WTC11 (cell line): ENCODE results near the gene SH3GL1. TPM values are rescaled to one million over a fixed set of nuclear protein-coding genes. Genes with fewer than 3 reads are reported as not detected.

Source experiments
- ATAC-seq: fragments of 200-7000 bp; cut with Tn5 transposase; 2 replicates; pipeline ENCODE4 v1.10.0; 2021; ENCODE audit warnings: mild to moderate bottlenecking, moderate library complexity
- CTCF ChIA-PET: fragments of 300-600 bp; sonication (Branson Sonifier 250); formaldehyde crosslinking; loops from one replicate; lab custom pipeline; 2021; ENCODE audit warnings: antibody characterized with exemption; lab: Charles Lee
- POLR2A ChIA-PET: fragments of 350-600 bp; sonication (Branson Sonifier 250); formaldehyde crosslinking; loops from one replicate; lab custom pipeline; 2021; ENCODE audit warnings: antibody characterized with exemption; lab: Charles Lee
- DNase-seq: peaks from one replicate; pipeline ENCODE4 v3.0.0; 2021; ENCODE audit warnings: low spot score
- H3K27ac Mint-ChIP-seq: 2 replicates; pipeline ENCODE4 v1.8.0; 2021; ENCODE audit warnings: mixed read lengths
- H3K27me3 Mint-ChIP-seq: 2 replicates; pipeline ENCODE4 v1.8.0; 2021; ENCODE audit warnings: low read depth, mild to moderate bottlenecking, moderate library complexity, mixed read lengths
- H3K36me3 Mint-ChIP-seq: 2 replicates; pipeline ENCODE4 v1.8.0; 2021; ENCODE audit warnings: mixed read lengths
- H3K4me1 Mint-ChIP-seq: 2 replicates; pipeline ENCODE4 v1.8.0; 2022; ENCODE audit warnings: mixed read lengths
- H3K4me3 Mint-ChIP-seq: 2 replicates; pipeline ENCODE4 v1.8.0; 2021; ENCODE audit warnings: mild to moderate bottlenecking, moderate library complexity, mixed read lengths
- H3K9me3 Mint-ChIP-seq: 2 replicates; pipeline ENCODE4 v1.8.0; 2021; ENCODE audit warnings: mixed read lengths
- ARID4B ChIP-seq: sonication (generic); formaldehyde crosslinking; IDR thresholded peaks from 2 replicates; pipeline ENCODE4 v1.8.0; 2023; ENCODE audit warnings: missing genetic modification reagents, mild to moderate bottlenecking, borderline replicate concordance
- ATF2 ChIP-seq: sonication (generic); formaldehyde crosslinking; IDR thresholded peaks from 2 replicates; pipeline ENCODE4 v1.8.1; 2022; ENCODE audit warnings: low read depth, missing genetic modification reagents, borderline replicate concordance
- ATF6 ChIP-seq: sonication (generic); formaldehyde crosslinking; IDR thresholded peaks from 2 replicates; pipeline ENCODE4 v1.8.1; 2023; ENCODE audit warnings: mild to moderate bottlenecking, missing genetic modification reagents
- FOXJ3 ChIP-seq: sonication (generic); formaldehyde crosslinking; IDR thresholded peaks from 2 replicates; pipeline ENCODE4 v1.9.0; 2021; ENCODE audit warnings: missing genetic modification reagents, mild to moderate bottlenecking, borderline replicate concordance
- FOXP4 ChIP-seq: sonication (generic); formaldehyde crosslinking; IDR thresholded peaks from 2 replicates; pipeline ENCODE4 v1.8.0; 2022; ENCODE audit warnings: mild to moderate bottlenecking, missing genetic modification reagents
- NFATC4 ChIP-seq: fragments of 250-450 bp; sonication (Bioruptor Pico); IDR thresholded peaks from 2 replicates; pipeline ENCODE4 v1.9.0; 2021; ENCODE audit warnings: mild to moderate bottlenecking
- NR3C1 ChIP-seq: sonication (generic); formaldehyde crosslinking; conservative IDR thresholded peaks from 2 replicates; pipeline ENCODE4 v1.8.1; 2023; ENCODE audit warnings: low read depth, mild to moderate bottlenecking, missing genetic modification reagents
- TP53 ChIP-seq: sonication (generic); formaldehyde crosslinking; IDR thresholded peaks from 2 replicates; pipeline ENCODE4 v1.8.1; 2023; ENCODE audit warnings: mild to moderate bottlenecking, missing genetic modification reagents
- ZNF425 ChIP-seq: fragments of 250-450 bp; sonication (Bioruptor Pico); conservative IDR thresholded peaks from 2 replicates; pipeline ENCODE4 v1.9.0; 2021; ENCODE audit warnings: mild to moderate bottlenecking
- total RNA-seq: library from RNA; stranded (reverse); gene quantifications from 3 replicates; pipeline ENCODE4 v1.2.3, GENCODE V29; 2021

Gene SH3GL1
- total RNA-seq, 1 experiment from 2014 or later = 109 TPM

- no peak for TF ChIP-seq ZNF425
Measured at GRCh38 chr19:4379383-4380253, 20.7 kb downstream of the SH3GL1 start (continued).

GRCh38 chr19:4378886-4379285 is 21.5 kb downstream of the SH3GL1 start:
- Mint-ChIP-seq H3K36me3 (no peaks in the 10 kb centered on the region), H3K27me3 (no peaks in the 10 kb centered on the region), H3K4me3 (no peak overlapping the region), H3K9me3 (no peaks in the 10 kb centered on the region), H3K27ac (peak overlapping the region; percentile 86; the same call in 1 of the 2 replicates), H3K4me1 (peaks cover 48% of the 10 kb centered on the region)
- DNase-seq (no peak), ATAC-seq (no peak)
- POLR2A ChIA-PET = no interaction called here
- TF ChIP-seq ATF6 (CRISPR knock-in tag) (no peak), FOXP4 (no peak), TP53 (CRISPR knock-in tag) (no peak), ATF2 (CRISPR knock-in tag) (no peak)
- CTCF ChIA-PET = no interaction called here

GRCh38 chr19:4376991-4377781 is 23.2 kb downstream of the SH3GL1 start:
- peaks cover 50% of the 10 kb centered on the region for H3K4me1 Mint-ChIP-seq
- no peaks in the 10 kb centered on the region for H3K9me3 Mint-ChIP-seq
- peak overlapping the region; percentile 88 for H3K27ac Mint-ChIP-seq
- ATAC-seq = no peak
- CTCF ChIA-PET = interaction anchor here (1.1 to 5.2 kb wide), 10 partner anchors 12 to 146 kb away, joined by 3 to 48 read pairs (median 22); partner anchors contain the start of genes CHAF1A, MPND and SH3GL1
- H3K27me3 Mint-ChIP-seq = no peaks in the 10 kb centered on the region
- DNase-seq = no peak
- no peak overlapping the region for H3K4me3 Mint-ChIP-seq
- POLR2A ChIA-PET = no interaction called here
- no peaks in the 10 kb centered on the region for H3K36me3 Mint-ChIP-seq
- TF ChIP-seq FOXP4 (no peak), FOXJ3 (CRISPR knock-in tag) (no peak), NFATC4 (CRISPR knock-in tag) (no peak), NR3C1 (CRISPR knock-in tag) (no peak), ARID4B (CRISPR knock-in tag) (no peak)
